Fibroblast of gingiva (primary cell): ENCODE measurements around the gene SLC9C2.
"Not testable (repeated sequence)": the region's sequence is repeated elsewhere in the genome, so short reads cannot be mapped to it uniquely, and the experiment has no call there.

ENCODE experiments used
- DNase-seq: peaks from one replicate; pipeline ENCODE4 v3.0.0-alpha.2; 2011; ENCODE audit warnings: low read depth

Gene SLC9C2

GRCh38 chr1:173481195-173481772, 121.6 kb downstream of the SLC9C2 start:
- DNase-seq = no peak

DNA sequence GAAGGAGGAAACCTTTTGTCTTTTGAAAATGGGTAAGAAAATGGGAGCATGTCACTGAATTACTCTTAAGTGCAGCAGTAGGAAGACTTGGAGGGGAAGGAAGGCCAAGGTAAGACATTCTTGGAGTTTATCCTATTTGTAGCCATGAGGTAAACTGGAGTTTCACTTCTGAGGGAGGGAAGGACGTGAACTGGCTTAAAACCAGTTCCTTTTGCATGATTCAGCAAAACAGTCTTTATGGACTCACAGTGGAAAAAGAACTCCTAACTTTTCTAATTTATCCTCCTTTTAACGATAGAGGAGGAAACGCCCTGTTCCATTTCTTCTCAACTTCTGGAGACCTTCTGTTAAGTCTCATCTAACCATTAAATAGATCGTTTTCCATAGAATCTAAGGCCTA, 123.2 kb downstream of the SLC9C2 start:
- DNase-seq = peak; percentile 23

DNA sequence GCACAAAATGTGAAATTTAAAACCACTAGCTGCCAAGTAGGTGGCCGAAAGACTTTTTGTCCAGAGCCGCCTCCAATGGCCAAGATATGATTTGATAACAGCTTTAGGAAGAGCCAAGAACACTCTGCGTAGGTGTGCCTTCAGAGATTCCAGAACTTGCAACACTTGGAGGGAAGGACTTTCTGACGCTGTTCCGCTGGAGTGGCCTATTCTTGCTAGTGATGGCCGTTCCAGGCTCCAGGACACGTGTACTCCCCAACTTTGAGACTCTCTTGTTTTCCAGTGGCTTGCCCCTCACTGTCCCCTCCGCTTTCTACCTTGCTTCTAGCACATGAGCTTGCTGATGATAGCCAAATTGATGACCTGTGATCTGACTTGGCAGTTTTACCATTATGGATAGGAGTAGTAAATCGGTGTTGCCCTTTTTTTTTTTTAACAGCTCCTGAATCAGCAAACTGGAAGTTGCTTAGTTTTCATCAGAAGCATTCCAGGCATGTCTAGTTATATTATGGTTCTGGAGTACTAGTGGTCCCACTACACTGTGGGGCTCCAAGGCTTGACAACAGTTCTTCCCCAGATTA, 124.7 kb downstream of the SLC9C2 start:
- DNase-seq = peak; percentile 81

GRCh38 chr1:173477286-173478093, 125.4 kb downstream of the SLC9C2 start, which contains the start of gene PRDX6:
Gene PRDX6, plus strand, starts transcription at chr1:173477335. Its CDS starts 63 bp downstream, at chr1:173477398.
- peak; percentile 57 for DNase-seq

DNA sequence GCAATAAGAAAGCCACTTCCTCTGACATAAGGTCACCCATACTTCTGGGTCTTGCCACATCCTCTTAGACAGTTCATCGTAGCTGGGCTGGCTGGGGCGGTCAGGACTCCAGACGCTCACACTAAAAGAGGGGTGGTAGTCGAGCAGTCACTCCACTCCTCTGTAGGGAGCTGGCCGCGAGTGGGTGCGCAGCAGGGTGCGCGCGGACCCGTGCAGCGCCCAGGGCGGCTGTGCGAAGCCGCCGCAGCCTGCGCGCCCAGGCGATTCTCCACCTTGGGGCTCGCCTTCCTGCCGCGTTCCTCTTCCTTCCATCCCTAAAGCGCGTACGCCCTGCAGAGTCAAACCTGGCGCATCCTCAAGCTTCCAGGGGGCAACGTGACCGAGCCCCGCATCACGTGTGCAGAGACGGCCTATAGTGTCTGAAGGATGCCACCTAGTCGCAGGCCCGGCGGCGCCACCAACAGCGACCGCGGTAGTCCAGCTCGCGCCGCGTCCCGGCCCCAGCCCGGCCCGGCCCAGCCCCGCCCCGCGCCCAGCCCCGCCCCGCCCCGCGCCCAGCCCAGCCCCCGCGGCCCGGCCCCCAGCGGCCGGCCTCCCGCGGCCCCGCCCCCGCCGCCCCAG, 126.1 kb downstream of the SLC9C2 start:
- DNase-seq = peak; percentile 92

DNA sequence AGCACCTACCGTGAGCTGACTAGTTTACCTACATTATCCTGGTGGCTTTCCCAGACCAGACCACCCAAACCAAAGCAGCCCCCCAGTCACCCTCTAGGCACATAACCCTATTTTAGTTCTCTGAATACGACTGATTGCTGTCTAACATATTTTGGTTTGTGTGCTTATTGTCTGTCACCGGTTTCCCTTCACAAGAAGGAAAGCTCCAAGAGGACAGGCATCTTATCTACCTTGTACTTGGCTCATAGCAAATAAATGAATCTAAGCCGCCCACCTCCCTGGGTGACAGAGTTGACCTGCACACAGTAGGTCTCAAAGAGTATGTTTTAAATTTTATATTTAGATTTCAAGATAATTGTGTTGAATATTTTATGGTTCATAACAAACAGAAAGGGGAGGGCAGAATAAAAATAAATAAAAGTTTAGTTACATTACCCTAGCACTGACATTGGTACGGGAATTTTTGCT, 126.6 kb downstream of the SLC9C2 start:
- DNase-seq = no peak

GRCh38 chr1:173475564-173476196, 127.2 kb downstream of the SLC9C2 start:
- peak; percentile 73 for DNase-seq

DNA sequence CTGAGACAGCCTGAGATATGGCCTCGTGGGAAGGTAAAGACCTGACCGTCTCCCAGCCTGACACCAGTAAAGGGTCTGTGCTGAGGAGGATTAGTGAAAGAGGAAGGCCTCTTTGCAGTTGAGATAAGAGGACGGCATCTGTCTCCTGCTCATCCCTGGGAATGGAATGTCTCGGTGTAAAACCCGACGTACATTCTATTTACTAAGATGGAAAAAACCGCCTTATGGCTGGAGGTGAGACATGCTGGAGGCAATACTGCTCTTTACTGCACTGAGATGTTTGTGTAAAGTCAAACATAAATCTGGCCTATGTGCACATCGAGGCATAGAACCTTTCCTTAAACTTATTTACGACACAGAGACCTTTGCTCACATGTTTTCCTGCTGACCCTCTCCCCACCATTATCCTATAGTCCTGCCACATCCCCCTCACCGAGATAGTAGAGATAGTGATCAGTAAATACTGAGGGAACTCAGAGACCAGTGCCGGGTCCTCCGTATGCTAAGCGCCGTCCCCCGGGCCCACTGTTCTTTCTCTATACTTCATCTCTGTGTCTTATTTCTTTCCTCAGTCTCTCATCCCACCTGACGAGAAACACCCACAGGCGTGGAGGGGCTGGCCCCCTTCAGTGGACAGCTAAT, 128.0 kb downstream of the SLC9C2 start:
- DNase-seq = not testable (repeated sequence)

DNA sequence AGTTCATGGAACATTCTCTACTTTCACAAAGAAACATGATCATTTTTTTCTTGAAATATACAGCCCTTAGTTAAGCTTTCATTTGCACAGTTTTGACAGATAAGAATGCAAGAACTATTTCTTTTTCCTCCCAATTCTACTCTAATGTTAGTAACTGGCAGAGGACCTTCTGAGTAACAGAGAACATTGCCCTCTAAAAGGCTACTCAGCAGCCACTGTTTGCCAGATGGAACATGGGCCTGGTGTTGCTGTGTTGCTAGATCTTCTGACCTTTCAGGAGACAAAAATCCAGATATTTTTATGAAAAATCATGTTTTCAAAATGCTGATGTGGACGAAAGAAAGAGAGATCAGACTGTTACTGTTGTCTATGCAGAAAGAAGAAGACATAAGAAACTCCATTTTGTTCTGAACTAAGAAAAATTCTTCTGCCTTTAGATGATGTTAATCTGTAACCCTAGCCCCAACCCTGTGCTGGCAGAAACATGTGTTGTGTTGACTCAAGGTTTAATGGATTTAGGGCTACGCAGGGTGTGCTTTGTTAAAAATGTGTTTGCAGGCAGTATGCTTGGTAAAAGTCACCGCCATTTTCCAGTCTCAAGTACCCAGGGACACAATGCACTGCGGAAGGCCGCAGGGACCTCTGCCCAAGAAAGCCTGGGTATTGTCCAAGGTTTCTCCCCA, 128.6 kb downstream of the SLC9C2 start:
- peak; percentile 32 for DNase-seq

DNA sequence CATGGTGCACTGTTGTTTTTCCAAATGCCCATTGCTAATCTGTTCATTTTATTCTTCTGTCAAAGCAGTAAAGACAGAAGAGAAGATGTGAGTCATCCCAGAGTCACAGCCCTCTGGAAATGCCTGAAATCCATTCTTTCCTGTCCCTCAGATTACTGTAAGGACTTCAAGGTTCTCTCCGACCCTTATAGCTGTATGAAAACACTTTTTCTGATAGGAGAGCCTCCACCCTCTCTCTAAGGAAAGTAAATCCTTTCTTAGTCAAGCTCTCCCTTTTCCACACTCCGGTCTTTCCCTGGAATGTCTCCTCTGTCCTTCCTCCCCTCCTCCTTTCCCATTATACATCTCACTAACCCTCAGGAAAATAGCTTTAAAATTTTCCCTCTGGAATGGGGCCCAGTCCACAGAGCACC, 129.3 kb downstream of the SLC9C2 start:
- DNase-seq = no peak

GRCh38 chr1:173470608-173471007, 132.3 kb downstream of the SLC9C2 start:
- DNase-seq = no peak

GRCh38 chr1:173469656-173470055, 133.2 kb downstream of the SLC9C2 start:
- DNase-seq = no peak

DNA sequence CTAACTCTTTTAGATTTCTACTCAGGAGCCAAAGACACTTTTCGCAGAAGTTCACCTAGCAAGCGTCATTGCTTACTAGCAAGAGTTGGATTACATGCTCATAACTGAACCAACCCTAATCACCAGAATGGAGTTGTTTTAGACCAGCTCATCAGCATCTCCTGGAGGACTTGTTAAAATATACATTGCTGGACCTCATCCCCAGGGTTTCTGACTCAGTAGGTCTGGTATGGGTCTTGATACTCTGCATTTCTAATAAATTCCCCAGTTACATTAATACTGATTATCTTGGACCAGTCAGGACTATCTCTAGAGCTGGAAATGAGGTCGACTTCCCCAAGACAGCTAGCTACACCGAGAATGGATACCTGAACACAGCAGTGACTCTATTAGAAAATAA, 135.4 kb downstream of the SLC9C2 start:
- DNase-seq = no peak

DNA sequence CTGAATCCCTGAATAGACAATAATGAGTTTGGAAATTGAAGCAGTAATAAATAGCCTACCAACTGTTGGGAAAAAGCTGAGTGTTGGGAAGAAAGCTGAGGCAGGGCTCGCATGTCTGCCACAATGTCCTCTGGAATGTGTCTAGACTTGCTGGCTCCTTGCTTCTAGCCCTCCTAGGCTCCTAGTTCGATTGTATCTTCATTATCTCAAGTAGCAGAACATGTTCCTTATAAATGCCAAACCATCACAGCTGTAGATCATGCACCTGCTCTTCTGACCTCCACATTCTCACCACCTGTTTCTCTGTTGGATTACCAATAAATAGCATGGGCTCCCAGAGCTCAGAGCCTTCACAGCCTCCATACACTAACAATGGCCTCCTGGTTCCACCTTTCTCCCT, 138.7 kb downstream of the SLC9C2 start:
- not testable (repeated sequence) for DNase-seq

GRCh38 chr1:173462666-173463065, 140.2 kb downstream of the SLC9C2 start:
- not testable (repeated sequence) for DNase-seq

GRCh38 chr1:173459885-173460284, 143.0 kb downstream of the SLC9C2 start:
- DNase-seq = no peak

- no peak for DNase-seq
Observed at GRCh38 chr1:173454966-173455524, 147.8 kb downstream of the SLC9C2 start.

DNA sequence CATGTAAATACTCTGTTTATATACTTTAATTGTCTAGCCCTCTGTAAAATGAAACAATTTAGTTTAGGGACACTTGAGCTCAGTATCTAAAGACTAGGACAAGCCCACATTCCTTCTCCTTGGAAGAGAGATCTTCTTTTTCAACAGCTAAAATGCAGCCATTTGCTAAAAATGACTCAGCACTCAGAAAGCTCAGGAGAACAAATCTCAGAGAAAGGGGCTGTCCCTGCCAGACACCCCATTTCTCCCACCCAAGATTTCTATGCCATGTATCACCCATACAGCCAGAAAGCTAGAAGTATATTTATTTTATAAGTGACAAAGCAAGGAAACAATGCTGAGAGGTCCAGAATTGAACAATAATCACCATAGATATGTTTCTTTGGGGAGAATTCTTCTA, 148.9 kb downstream of the SLC9C2 start:
- DNase-seq = no peak

- peak; percentile 26 for DNase-seq
Observed at GRCh38 chr1:173451981-173452380, 150.9 kb downstream of the SLC9C2 start.
